CD4-positive, alpha-beta memory T cell (primary cell): ENCODE results near the gene ZFPL1. TPM values are rescaled to one million over a fixed set of nuclear protein-coding genes. Genes with fewer than 3 reads are reported as not detected.

Source experiments
- CTCF ChIA-PET: fragments of 350-600 bp; sonication (Branson Sonifier 250); formaldehyde crosslinking; loops from one replicate; lab custom pipeline; 2021; ENCODE audit warnings: inconsistent platforms; ENCODE audit not compliant: partially characterized antibody; lab: Charles Lee
- POLR2A ChIA-PET: fragments of 350-600 bp; sonication (Branson Sonifier 250); formaldehyde crosslinking; loops from one replicate; lab custom pipeline; 2021; ENCODE audit not compliant: partially characterized antibody; lab: Charles Lee
- DNase-seq, 5 donors: peaks; one replicate each; pipeline versions ENCODE4 v3.0.0 to v3.0.0-alpha.2; 2020 to 2022; ENCODE audit warnings: mixed read lengths in 1 of 5
- H3K27ac ChIP-seq: one replicate; pipeline ENCODE4 v1.7.0; 2013; ENCODE audit warnings: low read depth, low read length
- H3K27me3 ChIP-seq: 2 replicates; pipeline ENCODE4 v1.7.0; 2013; ENCODE audit warnings: mild to moderate bottlenecking, low read length, moderate library complexity; ENCODE audit not compliant: insufficient read depth
- H3K36me3 ChIP-seq: 2 replicates; pipeline ENCODE4 v1.7.0; 2013; ENCODE audit warnings: mild to moderate bottlenecking, low read length, moderate library complexity; ENCODE audit not compliant: insufficient read depth
- H3K4me1 ChIP-seq: 2 replicates; pipeline ENCODE4 v1.7.0; 2013; ENCODE audit warnings: mild to moderate bottlenecking, low read length, moderate library complexity; ENCODE audit not compliant: insufficient read depth
- H3K4me3 ChIP-seq, 2 donors: one replicate each; pipeline ENCODE4 v1.7.0; 2013; ENCODE audit warnings: low read length in 2 of 2, mild to moderate bottlenecking in 1 of 2
- H3K9me3 ChIP-seq, 2 donors: one replicate each; pipeline ENCODE4 v1.7.0; 2013; ENCODE audit warnings: low read length in 2 of 2, control low read depth in 1 of 2; ENCODE audit not compliant: control insufficient read depth in 1 of 2
- H3K27ac Mint-ChIP-seq, 7 donors: one replicate each; pipeline ENCODE4 v1.8.0; 2020 to 2021; ENCODE audit warnings: mixed read lengths in 7 of 7, mild to moderate bottlenecking in 6 of 7, inconsistent platforms in 3 of 7, moderate library complexity in 3 of 7
- H3K27me3 Mint-ChIP-seq, 2 donors: one replicate each; pipeline ENCODE4 v1.8.0; 2020 to 2021; ENCODE audit warnings: mixed read lengths in 2 of 2
- H3K36me3 Mint-ChIP-seq, 2 donors: one replicate each; pipeline ENCODE4 v1.8.0; 2020 to 2021; ENCODE audit warnings: mixed read lengths in 2 of 2, inconsistent platforms in 1 of 2, mild to moderate bottlenecking in 1 of 2
- H3K4me1 Mint-ChIP-seq, 4 donors: one replicate each; pipeline ENCODE4 v1.8.0; 2020 to 2021; ENCODE audit warnings: mixed read lengths in 4 of 4, mild to moderate bottlenecking in 1 of 4
- H3K4me3 Mint-ChIP-seq, 8 donors: one replicate each; pipeline ENCODE4 v1.8.0; 2020 to 2021; ENCODE audit warnings: mixed read lengths in 8 of 8, mild to moderate bottlenecking in 7 of 8, moderate library complexity in 6 of 8, inconsistent platforms in 3 of 8
- H3K9me3 Mint-ChIP-seq, 8 donors: one replicate each; pipeline ENCODE4 v1.8.0; 2020 to 2021; ENCODE audit warnings: mixed read lengths in 8 of 8, mild to moderate bottlenecking in 5 of 8, inconsistent platforms in 3 of 8, moderate library complexity in 1 of 8
- intact Hi-C: fragments of 100-400 bp; cut with micrococcal nuclease; formaldehyde crosslinking; loops from one replicate; pipeline ENCODE4 v1.15.1; 2023
- polyA plus RNA-seq, 2 donors: library from polyadenylated mRNA; unstranded; fragments of 300-500 nt; fragmentation: Illumina TruSeq; gene quantifications; one replicate each; pipeline ENCODE4 v1.2.3, GENCODE V29; 2021
- total RNA-seq, 2 experiments: library from RNA; stranded (reverse); gene quantifications; one replicate each; pipeline ENCODE4 v1.2.3, GENCODE V29; 2021

ZFPL1 gene
- total and polyA plus RNA-seq, 4 experiments from 2014 or later = 28.7 to 51.9 (median 39.8) TPM

DNA sequence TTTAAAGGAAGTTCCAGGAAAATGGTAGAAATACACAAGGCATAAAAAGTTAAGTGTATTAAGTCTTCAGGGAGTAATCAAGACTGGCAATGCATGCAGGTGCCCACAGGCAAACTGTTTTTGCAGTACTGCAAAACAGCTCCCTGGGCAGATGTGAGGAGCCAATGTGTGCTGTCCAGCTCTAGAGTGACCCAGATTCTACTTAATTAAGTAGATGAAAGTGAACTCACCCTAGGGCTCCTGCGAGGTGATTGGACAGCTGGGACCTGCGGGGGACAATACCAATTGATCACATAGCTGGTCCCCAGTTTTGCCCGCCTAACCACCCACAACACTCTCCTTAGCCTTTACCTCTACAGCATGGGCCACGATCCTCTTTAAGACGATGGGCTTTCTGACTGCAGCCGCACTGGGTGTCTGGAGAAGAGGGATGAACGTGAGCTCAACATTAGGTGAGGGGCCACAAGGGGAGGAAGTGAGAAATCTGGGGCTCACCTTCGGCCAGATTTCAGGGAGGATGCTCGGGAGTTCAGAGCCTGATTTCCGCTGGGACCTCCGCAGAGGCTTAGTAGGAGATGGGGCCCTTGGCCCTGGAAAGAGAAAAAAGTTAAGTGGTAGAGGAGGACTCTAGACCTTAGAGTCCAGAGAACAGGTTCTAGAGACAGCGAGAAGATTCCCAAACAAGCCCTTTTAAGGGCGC, 738 bp upstream of the ZFPL1 start:
- H3K4me3 ChIP-seq = peak overlapping the region; percentile 74 to 75

GRCh38 chr11:65084598-65085375, 765 bp downstream of the ZFPL1 start:
- Histone ChIP-seq H3K36me3 (peaks cover 37% of the 10 kb centered on the region), H3K4me1 (peaks cover 24% of the 10 kb centered on the region), H3K9me3 (no peaks in the 10 kb centered on the region), H3K27me3 (no peaks in the 10 kb centered on the region), H3K27ac (peak overlapping the region; percentile 94), H3K4me3 (peak overlapping the region; percentile 50 to 75)
- H3K4me3 Mint-ChIP-seq = peak overlapping the region; percentile 92 to 96 (median 94)
- H3K36me3 Mint-ChIP-seq = peaks cover 28 to 29% of the 10 kb centered on the region in 2 donors
- H3K27ac Mint-ChIP-seq = peak overlapping the region; percentile 97 to 99 (median 98)
- no peak for DNase-seq
- H3K9me3 Mint-ChIP-seq = peaks cover 0 to 4% (median 0%) of the 10 kb centered on the region in 8 donors
- intact Hi-C loops = loop anchor here (1.0 kb wide), 8 partner anchors 12 to 306 kb away; partner anchors contain the start of genes FAU, MRPL49, PPP2R5B and SF1
- ChIA-PET POLR2A (interaction anchor here (0.8 to 3.0 kb wide), 7 partner anchors 9 to 37 kb away, joined by 3 to 17 read pairs (median 4); partner anchors contain the start of genes FAU, MRPL49, TM7SF2 and VPS51), CTCF (interaction anchor here (1.0 to 1.8 kb wide), 8 partner anchors 10 to 70 kb away, joined by 3 to 9 read pairs (median 4); partner anchors contain the start of genes ARL2 and SAC3D1)
- H3K27me3 Mint-ChIP-seq = no peaks in the 10 kb centered on the region
- peaks cover 9 to 42% (median 25%) of the 10 kb centered on the region in 4 donors for H3K4me1 Mint-ChIP-seq

More for the DNA sequence above, 738 bp upstream of the ZFPL1 start:
- peaks cover 32% of the 10 kb centered on the region for H3K4me1 ChIP-seq
- H3K36me3 ChIP-seq = peaks cover 29% of the 10 kb centered on the region
- Mint-ChIP-seq H3K4me3 (peak overlapping the region; percentile 92 to 96 (median 94)), H3K27ac (peak overlapping the region; percentile 97 to 99 (median 98)), H3K4me1 (peaks cover 11 to 46% (median 29%) of the 10 kb centered on the region in 4 donors), H3K36me3 (peaks cover 13 to 17% of the 10 kb centered on the region in 2 donors), H3K27me3 (no peaks in the 10 kb centered on the region), H3K9me3 (peaks cover 0 to 4% (median 0%) of the 10 kb centered on the region in 8 donors)
- peak in 1 of 5 donors; percentile 4 for DNase-seq
- intact Hi-C loops = no loop called here
- H3K27ac ChIP-seq = peak overlapping the region; percentile 94
- ChIA-PET POLR2A (interaction anchor here (0.7 to 2.4 kb wide), 8 partner anchors 11 to 195 kb away, joined by 3 to 16 read pairs (median 6); partner anchors contain the start of genes FAU, MRPL49, SAC3D1 and VPS51), CTCF (interaction anchor here (0.8 to 1.5 kb wide), 10 partner anchors 12 to 183 kb away, joined by 3 to 5 read pairs (median 4); partner anchors contain the start of genes ARL2, TM7SF2 and ZNHIT2)
- no peaks in the 10 kb centered on the region for H3K9me3 ChIP-seq
- H3K27me3 ChIP-seq = no peaks in the 10 kb centered on the region

- no peak overlapping the region for H3K27ac ChIP-seq
- Mint-ChIP-seq H3K9me3 (peaks cover 0 to 4% (median 0%) of the 10 kb centered on the region in 8 donors), H3K4me3 (peak overlapping the region; percentile 22 to 96 (median 94)), H3K27ac (peak overlapping the region; percentile 97 to 99 (median 98)), H3K4me1 (peaks cover 9 to 42% (median 25%) of the 10 kb centered on the region in 4 donors), H3K27me3 (no peaks in the 10 kb centered on the region), H3K36me3 (peaks cover 28 to 29% of the 10 kb centered on the region in 2 donors)
- no peaks in the 10 kb centered on the region for H3K9me3 ChIP-seq
- no peak for DNase-seq
- no peaks in the 10 kb centered on the region for H3K27me3 ChIP-seq
- intact Hi-C loops = no loop called here
- no peak overlapping the region for H3K4me3 ChIP-seq
- peaks cover 38% of the 10 kb centered on the region for H3K36me3 ChIP-seq
- H3K4me1 ChIP-seq = peaks cover 24% of the 10 kb centered on the region
- ChIA-PET POLR2A (interaction anchor here (0.6 to 3.0 kb wide), 8 partner anchors 9 to 46 kb away, joined by 3 to 17 read pairs (median 4); partner anchors contain the start of genes FAU, MRPL49, TM7SF2 and VPS51), CTCF (interaction anchor here (1.0 to 1.8 kb wide), 8 partner anchors 9 to 71 kb away, joined by 3 to 9 read pairs (median 4); partner anchors contain the start of genes ARL2 and SAC3D1)
Observed at GRCh38 chr11:65085446-65085845, 1.4 kb downstream of the ZFPL1 start.

DNA sequence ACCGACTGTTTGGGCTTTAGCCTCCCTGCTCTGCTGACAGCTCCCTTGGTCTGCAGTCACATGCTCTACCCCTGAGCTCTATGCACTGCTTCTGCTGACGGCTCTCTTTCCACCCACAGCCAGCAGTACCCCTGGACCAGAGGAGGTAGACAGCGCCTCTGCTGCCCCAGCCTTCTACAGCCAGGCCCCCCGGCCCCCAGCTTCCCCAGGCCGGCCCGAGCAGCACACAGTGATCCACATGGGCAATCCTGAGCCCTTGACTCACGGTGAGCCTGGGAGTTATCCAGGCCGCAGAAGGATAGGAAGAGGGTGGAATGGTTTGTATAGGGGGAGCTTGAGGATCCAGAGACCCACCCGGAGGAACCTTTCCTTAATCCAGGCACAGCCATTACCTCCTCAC, 2.8 kb downstream of the ZFPL1 start:
- intact Hi-C loops = no loop called here
- peaks cover 28 to 29% of the 10 kb centered on the region in 2 donors for H3K36me3 Mint-ChIP-seq
- Histone ChIP-seq H3K4me3 (no peak overlapping the region), H3K27ac (no peak overlapping the region), H3K27me3 (no peaks in the 10 kb centered on the region), H3K36me3 (peaks cover 38% of the 10 kb centered on the region), H3K4me1 (peaks cover 24% of the 10 kb centered on the region), H3K9me3 (no peaks in the 10 kb centered on the region)
- H3K27ac Mint-ChIP-seq = no peak overlapping the region
- ChIA-PET CTCF (interaction anchor here (1.5 kb wide), 1 partner anchor 13 kb away, joined by 4 read pairs; no protein-coding TSS in a partner anchor), POLR2A (interaction anchor here (1.0 to 3.0 kb wide), 5 partner anchors 10 to 35 kb away, joined by 3 to 17 read pairs (median 14); partner anchors contain the start of genes FAU, MRPL49, TM7SF2 and VPS51)
- peaks cover 9 to 37% (median 25%) of the 10 kb centered on the region in 4 donors for H3K4me1 Mint-ChIP-seq
- peaks cover 0 to 4% (median 0%) of the 10 kb centered on the region in 8 donors for H3K9me3 Mint-ChIP-seq
- no peaks in the 10 kb centered on the region for H3K27me3 Mint-ChIP-seq
- peak overlapping the region in 1 of 8 donors; percentile 49 for H3K4me3 Mint-ChIP-seq
- no peak for DNase-seq

DNA sequence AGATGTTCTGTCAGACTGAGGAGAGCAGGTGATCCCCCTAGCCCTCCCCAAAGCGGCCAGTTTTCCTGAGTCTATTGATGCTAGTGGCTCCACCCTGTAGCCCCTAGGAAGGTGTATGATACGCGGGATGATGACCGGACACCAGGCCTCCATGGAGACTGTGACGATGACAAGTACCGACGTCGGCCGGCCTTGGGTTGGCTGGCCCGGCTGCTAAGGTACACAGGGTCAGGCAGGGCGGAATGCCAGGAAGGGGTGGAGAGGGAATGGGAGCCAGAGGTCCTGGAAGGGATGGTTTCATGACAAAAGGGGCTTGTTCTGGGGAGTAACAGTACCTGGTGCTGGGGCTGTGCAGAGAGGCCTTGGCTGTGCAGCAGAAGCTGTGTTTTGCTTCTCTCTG, 3.2 kb downstream of the ZFPL1 start:
- peaks cover 24% of the 10 kb centered on the region for H3K4me1 ChIP-seq
- Mint-ChIP-seq H3K27ac (no peak overlapping the region), H3K4me1 (peaks cover 9 to 37% (median 25%) of the 10 kb centered on the region in 4 donors), H3K27me3 (no peaks in the 10 kb centered on the region), H3K4me3 (no peak overlapping the region), H3K36me3 (peaks cover 28 to 29% of the 10 kb centered on the region in 2 donors), H3K9me3 (peaks cover 0 to 4% (median 0%) of the 10 kb centered on the region in 8 donors)
- POLR2A ChIA-PET = interaction anchor here (1.0 to 3.0 kb wide), 4 partner anchors 10 to 35 kb away, joined by 3 to 17 read pairs (median 14); partner anchors contain the start of genes FAU, MRPL49, TM7SF2 and VPS51
- H3K27me3 ChIP-seq = no peaks in the 10 kb centered on the region
- H3K9me3 ChIP-seq = no peaks in the 10 kb centered on the region
- no peak overlapping the region for H3K4me3 ChIP-seq
- intact Hi-C loops = no loop called here
- CTCF ChIA-PET = interaction anchor here (1.5 kb wide), 1 partner anchor 13 kb away, joined by 4 read pairs; no protein-coding TSS in a partner anchor
- peaks cover 38% of the 10 kb centered on the region for H3K36me3 ChIP-seq
- no peak for DNase-seq
- no peak overlapping the region for H3K27ac ChIP-seq

- H3K4me1 ChIP-seq = peaks cover 24% of the 10 kb centered on the region
- H3K27me3 Mint-ChIP-seq = no peaks in the 10 kb centered on the region
- peaks cover 38% of the 10 kb centered on the region for H3K36me3 ChIP-seq
- intact Hi-C loops = no loop called here
- H3K4me1 Mint-ChIP-seq = peaks cover 9 to 35% (median 23%) of the 10 kb centered on the region in 4 donors
- no peaks in the 10 kb centered on the region for H3K27me3 ChIP-seq
- no peak overlapping the region for H3K4me3 ChIP-seq
- H3K27ac ChIP-seq = no peak overlapping the region
- peaks cover 28 to 29% of the 10 kb centered on the region in 2 donors for H3K36me3 Mint-ChIP-seq
- no peaks in the 10 kb centered on the region for H3K9me3 ChIP-seq
- CTCF ChIA-PET = no interaction called here
- no peak overlapping the region for H3K27ac Mint-ChIP-seq
- POLR2A ChIA-PET = interaction anchor here (0.7 kb wide), 1 partner anchor 30 kb away, joined by 6 read pairs; the partner anchor contains the start of gene ZNHIT2
- H3K4me3 Mint-ChIP-seq = no peak overlapping the region
- DNase-seq = no peak
- peaks cover 0 to 4% (median 0%) of the 10 kb centered on the region in 8 donors for H3K9me3 Mint-ChIP-seq
Observed at GRCh38 chr11:65087827-65088226, 3.8 kb downstream of the ZFPL1 start.
